Neural progenitor cell (in vitro differentiated cells): ENCODE measurements around the gene MEGF9. TPM values are rescaled to one million over a fixed set of nuclear protein-coding genes. Genes with fewer than 3 reads are reported as not detected.

Source experiments
- DNase-seq: peaks from one replicate; pipeline ENCODE4 v3.0.0-alpha.2; 2016; ENCODE audit warnings: low spot score
- H2AFZ ChIP-seq: fragments of 200-600 bp; sonication (generic); replicated peaks from 2 replicates; pipeline ENCODE4 v1.6.1; 2016; ENCODE audit warnings: antibody characterized with exemption
- H3F3A ChIP-seq: fragments of 200-600 bp; sonication (generic); 2 replicates; pipeline ENCODE4 v1.6.1; 2016; ENCODE audit warnings: antibody characterized with exemption, low read depth
- H3K27ac ChIP-seq: fragments of 200-600 bp; sonication (generic); 2 replicates; pipeline ENCODE4 v1.5.1; 2016; ENCODE audit warnings: mild to moderate bottlenecking
- H3K27me3 ChIP-seq: fragments of 200-600 bp; sonication (generic); 2 replicates; pipeline ENCODE4 v1.6.1; 2016; ENCODE audit warnings: mild to moderate bottlenecking, moderate library complexity
- H3K36me3 ChIP-seq: fragments of 200-600 bp; sonication (generic); 2 replicates; pipeline ENCODE4 v1.5.1; 2016
- H3K4me1 ChIP-seq: fragments of 200-600 bp; sonication (generic); 2 replicates; pipeline ENCODE4 v1.6.1; 2016; ENCODE audit warnings: mixed run types
- H3K4me2 ChIP-seq: fragments of 200-600 bp; sonication (generic); 2 replicates; pipeline ENCODE4 v1.6.1; 2016
- H3K4me3 ChIP-seq: fragments of 200-600 bp; sonication (generic); 2 replicates; pipeline ENCODE4 v1.5.1; 2016
- H3K79me2 ChIP-seq: fragments of 200-600 bp; sonication (generic); 2 replicates; pipeline ENCODE4 v1.6.1; 2016; ENCODE audit warnings: low read depth
- H3K9ac ChIP-seq: fragments of 200-600 bp; sonication (generic); 2 replicates; pipeline ENCODE4 v1.6.1; 2016
- H3K9me3 ChIP-seq: fragments of 200-600 bp; sonication (generic); 2 replicates; pipeline ENCODE4 v1.5.1; 2016; ENCODE audit warnings: low read depth
- H4K20me1 ChIP-seq: fragments of 200-600 bp; sonication (generic); 2 replicates; pipeline ENCODE4 v1.6.1; 2016; ENCODE audit warnings: low read depth
- H3K27ac Mint-ChIP-seq: 3 replicates; pipeline ENCODE4 v1.8.0; 2021; ENCODE audit warnings: mixed read lengths
- H3K27me3 Mint-ChIP-seq: 2 replicates; pipeline ENCODE4 v1.8.0; 2022; ENCODE audit warnings: low read depth, mild to moderate bottlenecking, inconsistent platforms, moderate library complexity, mixed read lengths; ENCODE audit not compliant: insufficient read depth
- H3K36me3 Mint-ChIP-seq: 3 replicates; pipeline ENCODE4 v1.8.0; 2021; ENCODE audit warnings: mixed read lengths
- H3K4me1 Mint-ChIP-seq: 3 replicates; pipeline ENCODE4 v1.8.0; 2021; ENCODE audit warnings: mixed read lengths
- H3K4me3 Mint-ChIP-seq: 3 replicates; pipeline ENCODE4 v1.8.0; 2021; ENCODE audit warnings: mild to moderate bottlenecking, moderate library complexity, mixed read lengths
- H3K9me3 Mint-ChIP-seq: 3 replicates; pipeline ENCODE4 v1.8.0; 2020; ENCODE audit warnings: mixed read lengths
- EZH2 ChIP-seq: fragments of 200-600 bp; sonication (generic); IDR thresholded peaks from 2 replicates; pipeline ENCODE4 v1.6.1; 2017; ENCODE audit warnings: antibody characterized with exemption, mild to moderate bottlenecking, moderate library complexity
- EZH2phosphoT487 ChIP-seq: fragments of 200-600 bp; sonication (generic); IDR thresholded peaks from 2 replicates; pipeline ENCODE4 v1.6.1; 2017; ENCODE audit warnings: antibody characterized with exemption
- total RNA-seq: library from RNA; depleted of rRNA; stranded (reverse); fragments of >200 nt; gene quantifications from 2 replicates; pipeline ENCODE4 v1.2.3, GENCODE V29; 2015; ENCODE audit warnings: low replicate concordance
- TF ChIP-seq, protein P1 (sequence below): fragments of 200-600 bp; sonication (generic); IDR thresholded peaks from 2 replicates; pipeline ENCODE4 v1.5.1; 2017; ENCODE audit warnings: antibody characterized with exemption, mild to moderate bottlenecking

MEGF9 gene
- total RNA-seq, 1 donor from 2014 or later, result 6.2 TPM

DNA sequence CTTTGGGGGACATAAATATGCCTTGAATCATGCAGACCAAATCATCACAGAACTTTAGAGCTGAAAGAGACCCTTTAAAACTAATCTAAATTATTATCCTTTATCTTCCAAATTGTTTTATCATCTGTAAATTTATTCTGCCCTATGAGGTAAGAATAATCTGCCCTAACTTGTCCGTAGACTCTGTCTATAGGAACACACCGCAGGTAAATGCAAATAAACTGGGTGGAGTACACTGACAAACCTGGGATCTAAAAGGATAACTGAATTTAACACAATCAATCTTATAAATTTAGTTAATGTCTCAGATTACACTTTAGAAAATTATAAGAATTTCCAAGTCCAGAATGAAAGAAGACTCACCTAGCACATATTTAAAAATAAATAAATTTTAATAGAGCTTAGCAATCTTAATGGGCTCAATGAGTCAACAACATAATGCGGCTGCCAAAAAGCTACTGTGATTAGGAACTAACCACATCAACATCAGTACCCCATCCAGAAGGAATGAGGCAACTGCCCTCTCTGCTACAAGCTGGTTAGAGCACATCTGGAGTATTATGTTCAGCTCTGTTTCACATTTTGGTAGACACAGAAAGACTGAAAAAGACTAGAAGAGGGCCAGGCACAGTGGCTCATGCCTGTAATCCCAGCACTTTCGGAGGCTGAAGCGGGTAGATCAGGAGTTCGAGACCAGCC, 5.6 kb downstream of the MEGF9 start:
- H3K27me3 ChIP-seq, result peaks cover 14% of the 10 kb centered on the region
- H3K27me3 Mint-ChIP-seq, result peaks cover 4% of the 10 kb centered on the region
- H4K20me1 ChIP-seq, result peaks cover 4% of the 10 kb centered on the region
- H3K9me3 ChIP-seq, result no peaks in the 10 kb centered on the region
- no peaks in the 10 kb centered on the region for H3K36me3 ChIP-seq
- no peak overlapping the region for H2AFZ ChIP-seq
- peaks cover 21% of the 10 kb centered on the region for H3K79me2 ChIP-seq
- H3K27ac Mint-ChIP-seq, result no peak overlapping the region
- H3K4me2 ChIP-seq, result no peak overlapping the region
- no peaks in the 10 kb centered on the region for H3K9me3 Mint-ChIP-seq
- TF ChIP-seq EZH2phosphoT487, result no peak
- TF ChIP-seq EZH2, result no peak
- TF ChIP-seq, protein P1, sequence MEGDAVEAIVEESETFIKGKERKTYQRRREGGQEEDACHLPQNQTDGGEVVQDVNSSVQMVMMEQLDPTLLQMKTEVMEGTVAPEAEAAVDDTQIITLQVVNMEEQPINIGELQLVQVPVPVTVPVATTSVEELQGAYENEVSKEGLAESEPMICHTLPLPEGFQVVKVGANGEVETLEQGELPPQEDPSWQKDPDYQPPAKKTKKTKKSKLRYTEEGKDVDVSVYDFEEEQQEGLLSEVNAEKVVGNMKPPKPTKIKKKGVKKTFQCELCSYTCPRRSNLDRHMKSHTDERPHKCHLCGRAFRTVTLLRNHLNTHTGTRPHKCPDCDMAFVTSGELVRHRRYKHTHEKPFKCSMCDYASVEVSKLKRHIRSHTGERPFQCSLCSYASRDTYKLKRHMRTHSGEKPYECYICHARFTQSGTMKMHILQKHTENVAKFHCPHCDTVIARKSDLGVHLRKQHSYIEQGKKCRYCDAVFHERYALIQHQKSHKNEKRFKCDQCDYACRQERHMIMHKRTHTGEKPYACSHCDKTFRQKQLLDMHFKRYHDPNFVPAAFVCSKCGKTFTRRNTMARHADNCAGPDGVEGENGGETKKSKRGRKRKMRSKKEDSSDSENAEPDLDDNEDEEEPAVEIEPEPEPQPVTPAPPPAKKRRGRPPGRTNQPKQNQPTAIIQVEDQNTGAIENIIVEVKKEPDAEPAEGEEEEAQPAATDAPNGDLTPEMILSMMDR, result no peak
- H3K9ac ChIP-seq, result no peak overlapping the region
- peaks cover 13% of the 10 kb centered on the region for H3K4me1 ChIP-seq
- H3K4me1 Mint-ChIP-seq, result peaks cover 46% of the 10 kb centered on the region
- no peak overlapping the region for H3K4me3 Mint-ChIP-seq
- peaks cover 4% of the 10 kb centered on the region for H3K36me3 Mint-ChIP-seq
- no peak for DNase-seq
- H3F3A ChIP-seq, result peaks cover 3% of the 10 kb centered on the region
- H3K4me3 ChIP-seq, result no peak overlapping the region
- no peak overlapping the region for H3K27ac ChIP-seq

DNA sequence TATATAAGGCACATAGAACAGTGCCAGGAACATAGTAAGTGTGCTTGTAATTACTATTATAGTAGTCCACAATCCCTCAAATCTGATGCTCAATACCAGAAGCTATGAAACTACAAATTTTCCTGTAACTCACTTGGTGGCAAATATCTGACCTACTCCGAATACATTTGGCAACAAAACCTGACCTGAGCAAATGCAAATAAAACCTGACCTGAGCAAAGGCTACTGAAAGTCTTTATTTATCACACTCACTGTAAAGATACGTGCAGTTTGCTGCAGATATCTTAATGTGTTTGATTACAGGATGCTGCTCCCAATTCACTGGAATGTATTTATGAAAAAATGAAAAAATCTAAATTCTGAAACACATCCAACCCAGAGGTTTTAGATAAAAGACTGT, 7.1 kb downstream of the MEGF9 start:
- Mint-ChIP-seq H3K9me3 (no peaks in the 10 kb centered on the region), H3K4me1 (peaks cover 36% of the 10 kb centered on the region), H3K36me3 (peaks cover 4% of the 10 kb centered on the region), H3K4me3 (no peak overlapping the region), H3K27me3 (peaks cover 2% of the 10 kb centered on the region), H3K27ac (no peak overlapping the region)
- no peak overlapping the region for H3K9ac ChIP-seq
- TF ChIP-seq EZH2 (no peak), EZH2phosphoT487 (no peak)
- TF ChIP-seq, protein P1, result no peak
- no peak for DNase-seq
- peaks cover 14% of the 10 kb centered on the region for H3K79me2 ChIP-seq
- H3K27ac ChIP-seq, result no peak overlapping the region
- no peaks in the 10 kb centered on the region for H3K27me3 ChIP-seq
- no peaks in the 10 kb centered on the region for H3K9me3 ChIP-seq
- H3K4me2 ChIP-seq, result no peak overlapping the region
- no peaks in the 10 kb centered on the region for H3F3A ChIP-seq
- no peaks in the 10 kb centered on the region for H4K20me1 ChIP-seq
- H3K4me1 ChIP-seq, result peaks cover 4% of the 10 kb centered on the region
- no peak overlapping the region for H3K4me3 ChIP-seq
- H3K36me3 ChIP-seq, result no peaks in the 10 kb centered on the region
- no peak overlapping the region for H2AFZ ChIP-seq

DNA sequence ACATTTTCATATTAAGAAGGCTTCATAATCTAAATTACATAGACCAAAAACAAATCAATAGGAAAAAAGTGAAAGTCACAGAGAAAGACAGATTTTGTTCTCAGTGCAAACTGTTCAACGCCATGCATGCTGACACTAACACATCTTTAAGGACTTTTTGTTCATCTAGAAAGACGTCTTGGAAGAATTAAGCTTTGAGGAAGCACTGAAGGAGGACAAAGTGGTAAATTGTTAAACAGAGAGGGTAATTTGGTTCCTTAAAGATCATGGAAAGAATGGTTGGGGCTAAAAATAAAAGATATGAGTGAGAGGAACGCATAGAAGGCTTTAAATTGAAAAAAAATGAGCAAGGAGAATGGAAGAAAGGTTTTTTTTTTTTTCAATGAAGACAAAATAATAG, 9.1 kb downstream of the MEGF9 start:
- no peaks in the 10 kb centered on the region for H3K9me3 Mint-ChIP-seq
- H3K36me3 Mint-ChIP-seq, result peaks cover 7% of the 10 kb centered on the region
- Histone ChIP-seq H3K4me3 (no peak overlapping the region), H3K9me3 (no peaks in the 10 kb centered on the region), H3K9ac (no peak overlapping the region), H3K27ac (no peak overlapping the region), H3K36me3 (no peaks in the 10 kb centered on the region), H3K27me3 (no peaks in the 10 kb centered on the region), H3K4me1 (no peaks in the 10 kb centered on the region), H3K79me2 (no peaks in the 10 kb centered on the region), H3K4me2 (no peak overlapping the region), H4K20me1 (no peaks in the 10 kb centered on the region), H2AFZ (no peak overlapping the region), H3F3A (no peaks in the 10 kb centered on the region)
- peaks cover 2% of the 10 kb centered on the region for H3K27me3 Mint-ChIP-seq
- peaks cover 17% of the 10 kb centered on the region for H3K4me1 Mint-ChIP-seq
- TF ChIP-seq EZH2 (no peak), EZH2phosphoT487 (no peak)
- TF ChIP-seq, protein P1, result no peak
- H3K4me3 Mint-ChIP-seq, result no peak overlapping the region
- H3K27ac Mint-ChIP-seq, result peak overlapping the region; percentile 4
- no peak for DNase-seq
